Panc1 (cell line): ENCODE results near the gene CD37. TPM values are rescaled to one million over a fixed set of nuclear protein-coding genes. Genes with fewer than 3 reads are reported as not detected.
"Not testable (repeated sequence)": the region's sequence is repeated elsewhere in the genome, so short reads cannot be mapped to it uniquely, and the experiment has no call there.

Source experiments
- ATAC-seq: fragments of 200-7000 bp; cut with Tn5 transposase; 2 replicates; pipeline ENCODE4 v1.9.1; 2020; ENCODE audit warnings: mild to moderate bottlenecking, moderate library complexity
- BruUV-seq: library from RNA; stranded (reverse); fragments of 400-500 nt; replicated peaks from 2 replicates; lab custom pipeline; 2021; lab: Mats Ljungman, UMichigan
- CTCF ChIA-PET: fragments of 300-600 bp; sonication (Branson Sonifier 250); formaldehyde crosslinking; loops from one replicate; lab custom pipeline; 2022; ENCODE audit warnings: antibody characterized with exemption; lab: Charles Lee
- POLR2A ChIA-PET: fragments of 300-600 bp; sonication (Branson Sonifier 250); formaldehyde crosslinking; loops from one replicate; lab custom pipeline; 2022; ENCODE audit warnings: antibody characterized with exemption; lab: Charles Lee
- DNase-seq: peaks from one replicate; pipeline ENCODE4 v3.0.0-alpha.2; 2010; ENCODE audit warnings: low read depth, low spot score
- H3K27ac ChIP-seq: 2 replicates; pipeline ENCODE4 v1.5.1; 2011; ENCODE audit warnings: mild to moderate bottlenecking, low read length, inconsistent platforms
- H3K27me3 ChIP-seq: fragments of 200-500 bp; sonication (Bioruptor generic); 2 replicates; pipeline ENCODE4 v1.6.0; 2014; ENCODE audit warnings: low read length, inconsistent platforms; ENCODE audit not compliant: control insufficient read depth, insufficient read depth
- H3K36me3 ChIP-seq: fragments of 200-500 bp; sonication (Bioruptor generic); 2 replicates; pipeline ENCODE4 v1.5.1; 2014; ENCODE audit warnings: inconsistent platforms, mild to moderate bottlenecking, low read length, moderate library complexity; ENCODE audit not compliant: control insufficient read depth, insufficient read depth
- H3K4me1 ChIP-seq: 2 replicates; pipeline ENCODE4 v1.5.1; 2011; ENCODE audit warnings: inconsistent platforms, mild to moderate bottlenecking, low read length, moderate library complexity; ENCODE audit not compliant: control insufficient read depth, insufficient read depth
- H3K4me3 ChIP-seq, 2 experiments: 2 replicates each; pipeline ENCODE4 v1.5.1; 2011 to 2012; ENCODE audit warnings: low read depth in 2 of 2, low read length in 2 of 2, mild to moderate bottlenecking in 2 of 2, inconsistent platforms in 1 of 2, moderate library complexity in 1 of 2
- H3K9me3 ChIP-seq: fragments of 200-500 bp; sonication (Bioruptor generic); 2 replicates; pipeline ENCODE4 v1.5.1; 2014; ENCODE audit warnings: low read depth, mild to moderate bottlenecking, inconsistent platforms, low read length, moderate library complexity; ENCODE audit not compliant: control insufficient read depth, insufficient read depth
- CTCF ChIP-seq: fragments of 450-650 bp; IDR thresholded peaks from 2 replicates; pipeline ENCODE4 v1.5.1; 2017; ENCODE audit warnings: mild to moderate bottlenecking
- POLR2AphosphoS5 ChIP-seq: IDR thresholded peaks from 2 replicates; pipeline ENCODE4 v1.6.1; 2012; ENCODE audit warnings: mild to moderate bottlenecking, low read depth, low read length, moderate library complexity
- REST ChIP-seq, 2 experiments: IDR thresholded peaks; 2 replicates each; pipeline ENCODE4 v1.6.1; 2011 to 2012; ENCODE audit warnings: low read depth in 2 of 2, control low read depth in 1 of 2, low read length in 1 of 2, mild to moderate bottlenecking in 1 of 2, moderate library complexity in 1 of 2; ENCODE audit not compliant: insufficient read depth in 1 of 2
- SIN3A ChIP-seq: IDR thresholded peaks from 2 replicates; pipeline ENCODE4 v1.6.1; 2012; ENCODE audit warnings: low read depth, mild to moderate bottlenecking, low read length, moderate library complexity, borderline replicate concordance; ENCODE audit not compliant: insufficient read depth
- TCF7L2 ChIP-seq: IDR thresholded peaks from 2 replicates; pipeline ENCODE4 v1.6.1; 2011; ENCODE audit warnings: mild to moderate bottlenecking, low read depth, low read length, inconsistent platforms
- in situ Hi-C: cut with HindIII; loops from 2 replicates; pipeline ENCODE4 v1.10.0; 2016; ENCODE audit warnings: low sequenced_read_pairs, low pct_unique_long_range_greater_than_20kb
- intact Hi-C: fragments of 100-400 bp; cut with micrococcal nuclease; formaldehyde crosslinking; loops from one replicate; pipeline ENCODE4 v1.10.0; 2022; ENCODE audit not compliant: unreplicated experiment
- total RNA-seq: library from RNA; stranded (reverse); gene quantifications from one replicate; pipeline ENCODE4 v1.2.1, GENCODE V29; 2021; ENCODE audit not compliant: unreplicated experiment

The CD37 gene
- total RNA-seq, 1 experiment from 2014 or later = 0.33 TPM

GRCh38 chr19:49318296-49318695, 16.9 kb upstream of the CD37 start:
- intact Hi-C loops = no loop called here
- Histone ChIP-seq H3K36me3 (no peaks in the 10 kb centered on the region), H3K27me3 (no peaks in the 10 kb centered on the region), H3K27ac (no peak overlapping the region), H3K9me3 (no peaks in the 10 kb centered on the region; the same call in 1 of the 2 replicates), H3K4me3 (no peak overlapping the region), H3K4me1 (no peaks in the 10 kb centered on the region)
- CTCF ChIA-PET = no interaction called here
- POLR2A ChIA-PET = no interaction called here
- TF ChIP-seq CTCF (no peak), SIN3A (no peak), TCF7L2 (no peak), REST (IDR thresholded peaks at IDR 0.05; ENCODE audit: insufficient read depth in 1 of 2, low read depth in 2 of 2, low read length in 1 of 2) (no peak), POLR2AphosphoS5 (no peak)
- DNase-seq (no peak), ATAC-seq (no peak)
- in situ Hi-C loops = no loop called here
- BruUV-seq = no TSS peak

GRCh38 chr19:49324801-49325576, 10.2 kb upstream of the CD37 start, which contains the start of gene SLC6A16:
TSS of gene SLC6A16 (minus strand) at chr19:49325191. CDS start at chr19:49311347, 13,844 bp downstream.
- ChIA-PET POLR2A (no interaction called here), CTCF (no interaction called here)
- Histone ChIP-seq H3K27me3 (no peaks in the 10 kb centered on the region), H3K4me3 (no peak within 1 kb of the TSS), H3K4me1 (no peaks in the 10 kb centered on the region), H3K27ac (no peak within 1 kb of the TSS), H3K9me3 (no peaks in the 10 kb centered on the region; the same call in 1 of the 2 replicates), H3K36me3 (no peaks in the 10 kb centered on the region)
- no TSS peak for BruUV-seq
- intact Hi-C loops = no loop called here
- TF ChIP-seq POLR2AphosphoS5 (no peak), TCF7L2 (no peak), SIN3A (no peak), CTCF (no peak), REST (IDR thresholded peaks at IDR 0.05; ENCODE audit: insufficient read depth in 1 of 2, low read depth in 2 of 2, low read length in 1 of 2) (no peak)
- in situ Hi-C loops = no loop called here
- DNase-seq (no peak), ATAC-seq (no peak)

- POLR2A ChIA-PET = not testable (repeated sequence)
These were observed 9.4 kb upstream of the CD37 start for GRCh38 chr19:49325756-49326155.

More at GRCh38 chr19:49325756-49326155, 9.4 kb upstream of the CD37 start:
- H3K27ac ChIP-seq, H3K4me1 ChIP-seq, H3K4me3 ChIP-seq, DNase-seq, intact Hi-C loops, H3K9me3 ChIP-seq, H3K27me3 ChIP-seq, in situ Hi-C loops, H3K36me3 ChIP-seq, BruUV-seq, ATAC-seq, CTCF ChIA-PET: not testable (repeated sequence)
